ENCODE results near the gene S100A12.

The S100A12 gene

DNA sequence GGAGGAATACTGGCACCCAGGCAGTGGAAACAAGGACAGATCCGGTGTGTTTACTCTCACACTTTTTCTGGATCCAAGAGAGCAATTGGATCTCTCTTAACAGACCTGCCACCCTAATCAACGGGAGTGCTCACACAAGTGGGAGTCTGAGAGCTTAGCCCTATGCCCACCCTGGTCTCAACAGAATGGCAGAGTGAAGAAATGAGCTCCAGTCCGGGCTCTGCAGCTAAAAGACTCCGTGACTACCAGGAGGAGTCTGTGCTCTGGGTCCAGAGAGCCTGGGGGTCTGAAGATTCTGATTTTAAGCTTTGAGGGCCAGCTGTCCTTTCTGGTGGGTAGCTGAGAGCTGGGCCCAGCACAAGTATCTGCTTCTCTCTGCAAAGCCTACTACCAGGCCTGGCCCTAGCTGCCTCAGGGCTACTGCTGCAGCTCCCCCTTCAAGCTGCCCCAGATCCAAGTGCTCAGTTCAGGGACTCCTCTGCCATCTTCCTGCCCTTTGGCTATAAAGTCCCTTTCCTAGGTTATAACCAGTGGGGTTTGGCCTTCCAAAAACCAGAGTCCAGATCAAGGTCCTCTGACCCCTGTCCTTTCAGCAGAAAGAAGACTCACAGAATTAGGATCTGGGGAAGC, 13.8 kb downstream of the S100A12 start:
- H3K4me3 ChIP-seq (ENCODE audit: control insufficient read depth, low read depth, low read length), result no peak overlapping the region
- TF ChIP-seq, protein P1, sequence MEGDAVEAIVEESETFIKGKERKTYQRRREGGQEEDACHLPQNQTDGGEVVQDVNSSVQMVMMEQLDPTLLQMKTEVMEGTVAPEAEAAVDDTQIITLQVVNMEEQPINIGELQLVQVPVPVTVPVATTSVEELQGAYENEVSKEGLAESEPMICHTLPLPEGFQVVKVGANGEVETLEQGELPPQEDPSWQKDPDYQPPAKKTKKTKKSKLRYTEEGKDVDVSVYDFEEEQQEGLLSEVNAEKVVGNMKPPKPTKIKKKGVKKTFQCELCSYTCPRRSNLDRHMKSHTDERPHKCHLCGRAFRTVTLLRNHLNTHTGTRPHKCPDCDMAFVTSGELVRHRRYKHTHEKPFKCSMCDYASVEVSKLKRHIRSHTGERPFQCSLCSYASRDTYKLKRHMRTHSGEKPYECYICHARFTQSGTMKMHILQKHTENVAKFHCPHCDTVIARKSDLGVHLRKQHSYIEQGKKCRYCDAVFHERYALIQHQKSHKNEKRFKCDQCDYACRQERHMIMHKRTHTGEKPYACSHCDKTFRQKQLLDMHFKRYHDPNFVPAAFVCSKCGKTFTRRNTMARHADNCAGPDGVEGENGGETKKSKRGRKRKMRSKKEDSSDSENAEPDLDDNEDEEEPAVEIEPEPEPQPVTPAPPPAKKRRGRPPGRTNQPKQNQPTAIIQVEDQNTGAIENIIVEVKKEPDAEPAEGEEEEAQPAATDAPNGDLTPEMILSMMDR (IDR thresholded peaks at IDR 0.05; ENCODE audit: control insufficient read depth, insufficient read depth, low read depth, low read length, missing control alignments), result no peak
- DNase-seq (ENCODE audit: low read depth), result no peak

DNA sequence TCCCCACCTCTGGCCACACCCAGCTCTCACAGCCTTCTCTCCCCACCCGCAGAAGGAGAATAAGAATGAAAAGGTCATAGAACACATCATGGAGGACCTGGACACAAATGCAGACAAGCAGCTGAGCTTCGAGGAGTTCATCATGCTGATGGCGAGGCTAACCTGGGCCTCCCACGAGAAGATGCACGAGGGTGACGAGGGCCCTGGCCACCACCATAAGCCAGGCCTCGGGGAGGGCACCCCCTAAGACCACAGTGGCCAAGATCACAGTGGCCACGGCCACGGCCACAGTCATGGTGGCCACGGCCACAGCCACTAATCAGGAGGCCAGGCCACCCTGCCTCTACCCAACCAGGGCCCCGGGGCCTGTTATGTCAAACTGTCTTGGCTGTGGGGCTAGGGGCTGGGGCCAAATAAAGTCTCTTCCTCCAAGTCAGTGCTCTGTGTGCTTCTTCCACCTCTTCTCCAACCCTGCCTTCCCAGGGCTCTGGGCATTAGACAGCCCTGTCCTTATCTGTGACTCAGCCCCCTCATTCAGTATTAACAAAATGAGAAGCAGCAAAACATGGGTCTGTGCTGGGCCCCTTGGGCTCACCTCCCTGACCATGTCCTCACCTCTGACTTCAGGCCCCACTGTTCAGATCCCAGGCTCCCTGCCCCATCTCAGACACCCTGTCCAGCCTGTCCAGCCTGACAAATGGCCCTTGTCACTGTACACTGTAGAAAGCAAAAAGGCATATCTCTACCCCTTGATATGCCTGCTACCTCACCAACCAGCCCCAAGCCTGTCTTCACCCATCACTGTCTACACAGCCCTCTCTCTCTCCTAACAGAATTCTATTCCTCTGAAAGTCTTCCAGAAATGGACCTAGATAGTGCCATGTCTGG, 14.6 kb downstream of the S100A12 start:
- no peak for DNase-seq (ENCODE audit: low read depth)
- TF ChIP-seq, protein P1 (IDR thresholded peaks at IDR 0.05; ENCODE audit: control insufficient read depth, insufficient read depth, low read depth, low read length, missing control alignments), result no peak
- no peak overlapping the region for H3K4me3 ChIP-seq (ENCODE audit: control insufficient read depth, low read depth, low read length)

DNA sequence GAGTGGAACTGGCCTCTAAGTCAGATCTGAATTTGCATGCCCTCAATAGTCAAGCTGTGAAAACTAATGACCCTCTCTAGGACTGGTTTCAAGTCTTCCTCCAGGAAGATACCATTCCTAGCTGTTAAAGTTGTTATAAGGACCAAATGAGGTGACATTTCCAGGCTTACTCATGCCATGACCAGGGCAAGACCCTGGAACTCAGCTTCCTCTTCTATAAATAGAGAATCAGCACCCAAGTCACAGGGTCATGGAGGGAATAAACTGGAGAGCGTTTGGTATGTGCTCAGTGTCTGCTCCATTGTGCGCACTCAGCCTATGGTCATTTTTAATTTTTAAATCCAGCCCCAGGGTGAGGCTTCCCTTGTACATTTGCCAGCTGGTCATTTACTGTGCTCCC, 15.2 kb downstream of the S100A12 start:
- H3K4me3 ChIP-seq (ENCODE audit: control insufficient read depth, low read depth, low read length), result no peak overlapping the region
- TF ChIP-seq, protein P1 (IDR thresholded peaks at IDR 0.05; ENCODE audit: control insufficient read depth, insufficient read depth, low read depth, low read length, missing control alignments), result no peak

DNA sequence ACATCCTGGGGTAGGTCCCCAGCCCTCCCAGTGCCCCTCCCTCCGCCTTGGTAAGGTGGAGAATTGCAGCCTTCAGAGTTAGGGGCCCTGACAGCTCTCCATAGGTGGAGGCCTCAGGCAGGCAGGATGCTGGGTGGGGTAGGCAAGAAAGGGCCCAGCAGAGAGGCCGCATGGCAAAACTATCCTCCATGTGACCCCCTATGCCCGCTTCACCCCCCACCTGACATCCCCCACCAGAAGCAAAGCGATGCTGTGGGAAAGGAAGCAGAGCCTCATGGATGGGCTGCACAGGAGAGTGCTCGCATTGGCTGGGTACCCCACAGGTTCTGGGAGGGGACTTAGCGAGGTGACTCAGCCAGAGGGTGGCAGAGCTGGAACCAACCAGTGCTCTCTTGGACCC, 16.2 kb downstream of the S100A12 start:
- TF ChIP-seq, protein P1 (IDR thresholded peaks at IDR 0.05; ENCODE audit: control insufficient read depth, insufficient read depth, low read depth, low read length, missing control alignments), result no peak
- no peak overlapping the region for H3K4me3 ChIP-seq (ENCODE audit: control insufficient read depth, low read depth, low read length)
- DNase-seq (ENCODE audit: low read depth), result no peak

More for the DNA sequence above, 15.2 kb downstream of the S100A12 start:
- no peak for DNase-seq (ENCODE audit: low read depth)

DNA sequence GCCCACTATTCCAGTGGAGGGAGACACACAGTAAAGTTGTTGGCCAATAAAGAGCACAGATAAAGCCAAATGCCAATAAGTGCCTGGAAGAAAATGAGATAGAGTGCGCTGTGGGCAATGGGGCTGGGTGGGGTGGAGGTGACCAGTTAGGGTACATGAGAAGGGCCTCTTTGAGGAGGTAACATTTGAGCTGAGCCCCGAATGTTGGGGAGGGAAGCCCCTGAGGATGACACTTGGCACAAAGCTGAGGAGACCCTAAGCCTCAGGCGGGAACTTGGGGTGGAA, 16.8 kb downstream of the S100A12 start:
- no peak for DNase-seq (ENCODE audit: low read depth)
- TF ChIP-seq, protein P1 (IDR thresholded peaks at IDR 0.05; ENCODE audit: control insufficient read depth, insufficient read depth, low read depth, low read length, missing control alignments), result no peak
- H3K4me3 ChIP-seq (ENCODE audit: control insufficient read depth, low read depth, low read length), result no peak overlapping the region

DNA sequence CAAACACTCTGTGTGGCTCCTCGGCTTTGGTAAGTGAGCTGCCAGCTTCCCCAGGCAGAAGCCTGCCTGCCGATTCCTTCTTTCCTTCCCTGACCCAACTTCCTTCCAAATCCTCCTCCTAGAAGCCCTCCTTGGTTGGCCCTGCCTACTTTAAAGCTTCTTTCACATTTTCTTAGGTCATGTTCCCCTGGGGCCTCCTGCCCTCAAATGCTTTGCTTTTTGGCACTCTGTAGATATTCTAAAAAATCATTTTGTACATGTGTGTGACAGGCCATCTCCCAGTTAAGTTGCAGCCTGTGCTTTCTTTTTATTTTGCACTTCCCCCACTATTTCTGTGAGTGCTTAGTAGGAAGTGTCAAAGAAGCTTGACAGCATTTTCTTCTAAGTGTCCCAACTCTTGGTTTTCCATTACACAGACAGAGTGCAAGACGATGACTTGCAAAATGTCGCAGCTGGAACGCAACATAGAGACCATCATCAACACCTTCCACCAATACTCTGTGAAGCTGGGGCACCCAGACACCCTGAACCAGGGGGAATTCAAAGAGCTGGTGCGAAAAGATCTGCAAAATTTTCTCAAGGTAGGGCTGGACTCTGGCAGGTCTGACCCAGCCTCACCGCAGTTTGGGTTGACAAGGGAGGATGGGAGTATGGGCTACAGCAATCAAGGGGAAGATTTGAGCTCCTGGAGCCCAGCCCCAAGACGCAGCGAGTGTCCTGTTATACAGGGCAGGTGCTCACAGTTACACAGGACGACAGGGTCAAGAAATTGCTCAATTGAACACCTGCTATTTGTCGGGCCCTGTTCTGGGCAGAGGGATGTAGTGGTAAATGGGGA, 17.3 kb downstream of the S100A12 start, which contains the start of gene S100A9:
S100A9 (plus strand) TSS at position 2 of the 838 bp plus-strand sequence; CDS start at position 432, 430 bp downstream.
- TF ChIP-seq, protein P1 (IDR thresholded peaks at IDR 0.05; ENCODE audit: control insufficient read depth, insufficient read depth, low read depth, low read length, missing control alignments), result no peak
- H3K4me3 ChIP-seq (ENCODE audit: control insufficient read depth, low read depth, low read length), result no peak within 1 kb of the TSS
- DNase-seq (ENCODE audit: low read depth), result no peak

Data from AG09309 (cell line).